Right lobe of liver (tissue), 4 donors: Measurements from ENCODE around the gene PAFAH1B2.
"Not testable (repeated sequence)": the region's sequence is repeated elsewhere in the genome, so short reads cannot be mapped to it uniquely, and the experiment has no call there.

Source experiments
- CTCF ChIP-seq, 4 donors: fragments of 200-600 bp in 3 of 4; fragments of 450-650 bp in 1 of 4; IDR thresholded peaks; one replicate each; pipeline versions ENCODE4 v1.5.1 to v1.8.0; 2016 to 2022; ENCODE audit warnings: antibody characterized with exemption in 4 of 4, mild to moderate bottlenecking in 2 of 4
- POLR2A ChIP-seq: fragments of 450-650 bp; IDR thresholded peaks from one replicate; pipeline ENCODE4 v1.6.1; 2017; ENCODE audit warnings: antibody characterized with exemption, mild to moderate bottlenecking
- donor health status: DM: no; HTN: no; CAD: no.
- donor health status: DM: no; HTN: no; CAD: no.
- donor health status: DM: no; HTN: yes; CAD: no.

GRCh38 chr11:117206111-117206510 is 62.0 kb downstream of the PAFAH1B2 start:
- not testable (repeated sequence) for TF ChIP-seq POLR2A; CTCF (IDR thresholded peaks at IDR 0.05)
